ENCODE results near the gene PABPN1L.

DNA sequence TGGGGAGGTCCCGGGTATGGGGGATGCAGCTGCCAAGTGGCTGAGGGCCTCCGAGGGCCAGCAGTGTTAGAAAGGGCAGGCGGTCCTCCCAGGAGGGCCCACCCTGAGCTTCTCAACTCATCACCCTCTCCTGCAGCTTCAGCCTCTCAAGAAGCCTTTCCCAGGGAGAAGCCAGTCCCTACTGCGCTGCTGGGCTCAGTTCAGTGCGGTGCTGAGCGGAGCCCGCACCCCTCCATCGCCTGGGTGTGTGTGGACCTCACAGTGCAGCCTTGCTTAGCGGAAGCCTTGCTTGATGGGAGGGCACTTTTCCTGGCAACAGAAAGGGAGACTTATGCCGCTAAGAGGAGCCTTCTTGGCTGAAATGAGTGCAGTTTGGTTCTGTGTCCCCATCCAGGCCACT is 51.2 kb downstream of the PABPN1L start:
- TF ChIP-seq, protein P1, sequence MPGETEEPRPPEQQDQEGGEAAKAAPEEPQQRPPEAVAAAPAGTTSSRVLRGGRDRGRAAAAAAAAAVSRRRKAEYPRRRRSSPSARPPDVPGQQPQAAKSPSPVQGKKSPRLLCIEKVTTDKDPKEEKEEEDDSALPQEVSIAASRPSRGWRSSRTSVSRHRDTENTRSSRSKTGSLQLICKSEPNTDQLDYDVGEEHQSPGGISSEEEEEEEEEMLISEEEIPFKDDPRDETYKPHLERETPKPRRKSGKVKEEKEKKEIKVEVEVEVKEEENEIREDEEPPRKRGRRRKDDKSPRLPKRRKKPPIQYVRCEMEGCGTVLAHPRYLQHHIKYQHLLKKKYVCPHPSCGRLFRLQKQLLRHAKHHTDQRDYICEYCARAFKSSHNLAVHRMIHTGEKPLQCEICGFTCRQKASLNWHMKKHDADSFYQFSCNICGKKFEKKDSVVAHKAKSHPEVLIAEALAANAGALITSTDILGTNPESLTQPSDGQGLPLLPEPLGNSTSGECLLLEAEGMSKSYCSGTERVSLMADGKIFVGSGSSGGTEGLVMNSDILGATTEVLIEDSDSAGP (CRISPR knock-in tag; IDR thresholded peaks at IDR 0.05), result no peak
- TF ChIP-seq CTCF (IDR thresholded peaks at IDR 0.05 in 2 of 3, conservative IDR thresholded peaks at IDR 0.05 in 1 of 3; ENCODE audit: insufficient read depth in 2 of 3, low read depth in 1 of 3, low read length in 3 of 3), result no peak
- no peak for TF ChIP-seq NR2C1 (IDR thresholded peaks at IDR 0.05)
- no peak for TF ChIP-seq NR2C1 (tag; IDR thresholded peaks at IDR 0.05)
- TF ChIP-seq KDM1A (IDR thresholded peaks at IDR 0.05), result no peak
- no peak for TF ChIP-seq CBFB (CRISPR knock-in tag; IDR thresholded peaks at IDR 0.05)
- no peak for TF ChIP-seq PHF8 (IDR thresholded peaks at IDR 0.05; ENCODE audit: borderline replicate concordance, low read length)
- TF ChIP-seq GTF2A2 (tag; IDR thresholded peaks at IDR 0.05), result no peak

All from K562 (cell line).